GM03348 (cell line): ENCODE data around the gene PAQR8.
"Not testable (repeated sequence)": the region's sequence is repeated elsewhere in the genome, so short reads cannot be mapped to it uniquely, and the experiment has no call there.

Experiments
- DNase-seq: peaks from one replicate; pipeline ENCODE4 v3.0.0; 2012; ENCODE audit warnings: low spot score

Gene PAQR8

GRCh38 chr6:52411911-52412310, 50.0 kb downstream of the PAQR8 start:
- no peak for DNase-seq

DNA sequence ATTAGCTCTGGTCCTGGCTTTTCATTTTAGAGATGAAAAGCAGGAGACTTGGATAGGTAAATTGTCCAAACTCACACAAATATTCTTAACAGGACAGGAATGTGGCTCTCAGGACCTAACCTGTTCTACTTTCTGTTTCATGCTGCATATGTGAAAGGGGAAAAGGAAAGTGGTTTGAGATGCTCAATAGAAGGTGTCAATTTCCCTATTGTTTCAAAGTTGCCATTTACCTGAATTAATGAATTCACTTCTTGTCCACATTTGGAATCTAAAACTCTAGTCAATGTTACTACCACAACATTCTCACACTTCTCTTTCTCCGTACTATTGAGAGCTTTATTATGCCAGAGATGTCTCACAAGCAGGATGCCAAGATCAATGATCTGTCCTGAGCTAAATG, 53.4 kb downstream of the PAQR8 start:
- DNase-seq: no peak

GRCh38 chr6:52415917-52416628, 54.1 kb downstream of the PAQR8 start:
- no peak for DNase-seq

DNA sequence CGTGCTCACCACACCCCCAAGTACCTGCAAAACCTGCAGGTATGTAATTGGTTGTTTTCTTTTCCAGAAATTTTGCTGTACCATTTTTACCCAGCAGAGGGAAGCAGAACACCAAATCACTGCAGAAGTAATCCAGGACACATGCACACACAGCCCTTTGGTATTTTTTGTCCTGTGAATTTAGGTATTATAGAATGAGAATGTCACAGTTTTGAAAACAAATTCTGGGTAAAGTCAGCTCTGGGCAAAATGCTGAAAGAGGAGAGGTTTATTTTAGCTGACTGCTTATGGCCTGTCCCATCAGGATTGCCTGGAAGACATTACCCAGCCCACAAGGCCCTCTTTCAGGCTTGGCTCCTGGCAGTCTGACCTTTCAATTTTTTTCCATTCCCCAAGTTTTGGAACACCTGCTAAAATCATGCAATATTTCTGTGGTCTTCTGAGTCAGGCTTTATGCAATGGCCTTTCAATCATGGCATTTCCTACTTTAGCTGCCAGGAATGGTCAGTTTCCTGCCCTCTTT, 54.7 kb downstream of the PAQR8 start:
- peak; percentile 67 for DNase-seq

GRCh38 chr6:52417675-52418111, 55.7 kb downstream of the PAQR8 start:
- peak; percentile 72 for DNase-seq

DNA sequence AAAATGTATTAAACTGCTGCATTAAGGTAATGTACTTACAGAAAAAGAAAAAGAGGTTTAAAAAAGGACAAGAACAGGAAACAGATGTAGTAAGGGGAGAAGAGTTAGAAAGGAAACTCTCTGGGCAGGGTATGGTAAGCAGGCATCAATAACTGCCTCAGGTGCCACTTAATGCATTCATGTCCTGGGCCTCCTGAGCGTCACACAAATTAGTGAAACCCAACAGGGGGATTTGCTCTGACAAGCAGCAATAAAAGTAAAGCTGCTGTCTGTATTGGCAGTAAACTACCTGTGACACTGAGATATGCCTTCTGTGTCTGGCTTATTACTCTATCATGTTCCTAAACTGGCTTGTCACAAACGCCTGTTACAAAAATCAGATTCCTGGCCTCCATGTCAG, 56.7 kb downstream of the PAQR8 start:
- DNase-seq: no peak

DNA sequence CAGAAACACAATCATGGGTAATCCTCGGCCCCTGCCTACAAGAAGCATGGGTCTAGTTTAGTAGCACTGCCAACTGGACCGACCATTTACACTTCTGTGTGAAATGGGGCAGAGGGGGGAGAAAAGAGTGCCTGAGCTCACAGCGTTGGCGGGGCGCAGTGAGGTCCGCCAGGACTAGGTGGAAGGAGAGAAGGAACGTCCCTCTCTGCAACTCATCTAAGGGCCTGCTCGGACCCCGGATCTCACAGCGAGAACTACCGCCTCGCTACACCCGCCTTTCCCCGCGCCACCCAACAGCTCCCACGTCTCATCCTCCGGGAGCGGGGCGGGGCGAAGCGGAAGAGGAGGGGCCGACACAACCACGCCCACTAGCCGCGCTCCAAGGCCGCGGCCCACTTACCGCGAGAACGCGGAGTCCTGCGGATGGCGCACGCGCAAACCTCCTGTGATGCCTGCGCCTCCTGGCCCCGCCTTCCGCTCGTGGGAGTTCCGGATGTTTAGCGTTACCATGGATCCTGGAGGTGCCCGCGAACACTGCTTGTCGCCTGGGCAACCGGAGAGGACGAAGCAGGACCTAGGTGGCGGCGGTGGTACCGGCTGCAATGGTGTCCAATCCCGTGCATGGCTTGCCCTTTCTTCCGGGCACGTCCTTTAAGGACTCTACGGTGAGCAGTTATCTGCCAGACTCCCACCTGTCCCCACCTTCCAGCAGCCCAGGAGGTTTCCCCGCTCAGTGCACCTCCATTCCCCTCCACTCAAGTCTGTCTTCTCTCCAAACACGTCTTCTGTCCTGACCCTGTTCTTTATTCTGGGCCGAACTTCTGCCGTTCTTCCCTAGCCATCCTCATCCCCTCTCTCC, 58.1 kb downstream of the PAQR8 start, which contains the start of gene EFHC1:
Gene EFHC1, plus strand, starts transcription at position 534 of the 859 bp plus-strand sequence. Its CDS starts 69 bp downstream, at position 603.
- peak; percentile 98 for DNase-seq

DNA sequence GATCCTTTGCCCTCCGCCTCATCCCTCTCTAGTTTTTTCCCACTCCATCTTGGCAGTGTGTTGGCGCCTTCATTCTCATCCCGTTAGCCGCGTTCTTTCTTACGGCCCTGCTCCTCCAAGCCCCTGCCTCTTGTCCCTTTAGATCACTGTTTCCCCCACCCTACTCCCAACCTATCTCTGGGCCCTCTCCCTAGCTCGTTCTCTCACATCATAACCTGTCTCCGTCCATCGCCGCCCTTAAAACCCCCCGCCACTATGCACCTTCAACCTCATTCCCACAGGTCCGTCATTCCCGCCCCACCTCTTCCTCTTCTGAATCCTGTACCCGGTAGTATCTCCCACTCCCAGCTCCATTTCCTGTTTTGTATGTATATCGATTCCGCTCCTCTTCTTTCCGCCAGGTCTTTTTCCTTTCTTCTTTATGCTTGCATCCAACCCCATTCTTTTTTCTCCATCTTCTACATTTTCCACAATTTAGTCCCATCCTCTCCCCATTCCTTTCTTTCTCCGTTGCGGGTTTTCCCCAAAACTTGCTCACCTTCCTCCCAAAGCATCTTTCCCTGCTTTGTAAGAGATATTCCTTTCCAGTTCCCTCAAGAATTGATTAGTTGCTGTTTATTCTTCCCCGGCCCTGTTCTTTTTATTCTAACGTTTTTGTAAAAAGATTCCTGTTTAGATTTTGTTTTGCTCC, 58.9 kb downstream of the PAQR8 start:
- DNase-seq: no peak

DNA sequence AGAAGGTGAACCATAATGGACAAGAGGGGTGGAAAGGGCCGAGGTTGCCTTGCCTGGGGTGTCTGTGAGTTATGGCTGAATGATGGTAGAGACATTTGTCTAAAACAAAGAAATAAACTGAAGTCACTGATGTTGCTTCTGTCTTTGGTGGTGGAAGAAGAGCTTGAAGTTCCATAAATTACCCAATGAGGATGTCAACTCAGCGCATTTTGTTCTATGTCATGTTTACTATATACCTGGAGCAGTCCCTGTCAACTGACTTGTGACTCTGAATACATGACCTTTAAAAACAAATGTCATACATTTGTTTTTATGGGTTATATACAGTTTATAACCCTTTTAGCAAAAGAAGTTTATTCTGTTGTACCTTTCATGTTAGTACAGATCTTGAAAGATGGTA, 60.2 kb downstream of the PAQR8 start:
- DNase-seq: no peak

DNA sequence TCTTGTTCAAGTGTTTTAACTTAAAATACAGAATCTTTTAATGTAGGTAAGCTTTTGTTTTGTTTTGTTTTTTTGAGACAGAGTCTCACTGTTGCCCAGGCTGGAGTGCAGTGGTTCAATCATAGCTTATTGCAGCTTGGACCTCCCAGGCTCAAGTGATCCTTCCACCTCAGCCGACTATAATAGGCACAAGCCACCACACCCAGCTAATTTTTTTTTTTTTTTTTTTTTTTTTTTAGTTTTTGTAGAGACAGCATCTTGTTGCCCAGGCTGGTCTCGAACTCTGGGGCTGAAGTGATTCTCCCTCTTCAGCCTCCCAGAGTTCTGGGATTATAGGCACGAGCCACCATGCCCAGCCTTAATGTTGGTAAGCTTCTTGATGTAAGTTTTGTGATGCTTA, 61.5 kb downstream of the PAQR8 start:
- DNase-seq: no peak

- peak; percentile 77 for DNase-seq
Observed at GRCh38 chr6:52423971-52424381, 62.0 kb downstream of the PAQR8 start.

GRCh38 chr6:52424513-52424912, 62.6 kb downstream of the PAQR8 start:
- no peak for DNase-seq

DNA sequence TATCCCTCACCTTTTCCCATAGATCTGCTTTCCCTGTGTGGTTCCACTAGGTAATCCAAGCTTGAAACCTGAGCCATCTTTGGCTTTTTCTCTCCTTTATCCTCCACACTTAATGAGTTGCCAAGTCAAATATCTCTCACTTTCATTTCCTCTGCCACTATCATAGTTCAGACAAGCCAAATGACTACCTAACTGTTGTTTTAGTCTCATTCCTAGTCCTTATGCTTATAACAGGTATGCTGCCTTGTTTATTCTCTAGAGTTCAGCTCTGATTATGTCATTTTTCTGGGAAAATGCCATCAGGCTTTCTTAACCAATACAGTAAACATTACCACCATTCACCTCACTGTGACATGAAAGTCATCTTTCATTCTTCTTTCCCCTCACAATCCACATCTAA, 64.7 kb downstream of the PAQR8 start:
- no peak for DNase-seq

- not testable (repeated sequence) for DNase-seq
Observed at GRCh38 chr6:52433294-52433693, 71.3 kb downstream of the PAQR8 start.

GRCh38 chr6:52435345-52435744, 73.4 kb downstream of the PAQR8 start:
- no peak for DNase-seq

DNA sequence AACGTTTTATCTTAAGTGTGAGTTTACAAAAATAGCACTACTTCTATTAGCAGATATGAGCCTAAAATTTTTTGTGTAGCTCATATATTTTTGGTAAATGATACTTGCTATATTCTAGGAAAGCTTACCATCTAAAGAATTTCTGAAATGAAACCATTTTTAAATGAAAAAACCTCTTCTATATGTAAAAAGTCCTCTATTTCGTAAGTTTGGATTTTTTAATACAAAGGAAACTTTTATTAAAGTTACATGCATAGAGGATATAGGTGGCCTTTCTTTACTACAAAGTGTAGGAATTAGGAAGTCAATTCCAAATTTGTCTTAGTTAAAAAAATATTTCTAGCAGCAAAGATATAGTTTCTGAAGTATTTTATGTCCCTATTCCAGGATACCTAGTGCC, 77.0 kb downstream of the PAQR8 start:
- no peak for DNase-seq

- DNase-seq: peak; percentile 5
Observed at GRCh38 chr6:52454556-52454955, 92.6 kb downstream of the PAQR8 start.

- no peak for DNase-seq
Observed at GRCh38 chr6:52457096-52457495, 95.1 kb downstream of the PAQR8 start.
